DND-41 (cell line): ENCODE measurements around the gene CLOCK.

Experiments used
- ATAC-seq: fragments of 200-7000 bp; cut with Tn5 transposase; 3 replicates; pipeline ENCODE4 v1.9.1; 2021; ENCODE audit warnings: low read depth; ENCODE audit not compliant: insufficient read depth
- DNase-seq: peaks from one replicate; pipeline ENCODE4 v3.0.0-alpha.2; 2020
- H2AFZ ChIP-seq: 2 replicates; pipeline ENCODE4 v1.6.0; 2012; ENCODE audit warnings: low read depth, low read length
- H3K27ac ChIP-seq: 2 replicates; pipeline ENCODE4 v1.5.1; 2012; ENCODE audit warnings: low read length, inconsistent platforms
- H3K27me3 ChIP-seq: fragments of 200-600 bp; sonication (generic); 2 replicates; pipeline ENCODE4 v1.6.0; 2012; ENCODE audit warnings: low read length, mild to moderate bottlenecking, inconsistent platforms; ENCODE audit not compliant: insufficient read depth, poor library complexity
- H3K36me3 ChIP-seq: 2 replicates; pipeline ENCODE4 v1.5.1; 2012; ENCODE audit warnings: low read length, inconsistent platforms; ENCODE audit not compliant: insufficient read depth
- H3K4me1 ChIP-seq: 2 replicates; pipeline ENCODE4 v1.5.1; 2012; ENCODE audit warnings: mild to moderate bottlenecking, low read length; ENCODE audit not compliant: insufficient read depth
- H3K4me2 ChIP-seq: 2 replicates; pipeline ENCODE4 v1.6.0; 2012; ENCODE audit warnings: mild to moderate bottlenecking, moderate library complexity, low read length, inconsistent platforms; ENCODE audit not compliant: insufficient read depth
- H3K4me3 ChIP-seq, 2 experiments: fragments of 200-600 bp in 1 of 2; shearing (Covaris generic) in 1 of 2; 2 replicates each; pipeline ENCODE4 v1.5.1; 2012 to 2016; ENCODE audit warnings: inconsistent platforms in 2 of 2, low read length in 2 of 2, mild to moderate bottlenecking in 2 of 2, low read depth in 1 of 2, moderate library complexity in 1 of 2
- H3K79me2 ChIP-seq: 2 replicates; pipeline ENCODE4 v1.6.0; 2012; ENCODE audit warnings: low read length, inconsistent platforms; ENCODE audit not compliant: insufficient read depth
- H3K9ac ChIP-seq: 2 replicates; pipeline ENCODE4 v1.6.0; 2012; ENCODE audit warnings: low read depth, mild to moderate bottlenecking, inconsistent platforms, low read length, moderate library complexity
- H3K9me3 ChIP-seq: 2 replicates; pipeline ENCODE4 v1.5.1; 2012; ENCODE audit warnings: low read length, moderate library complexity, mild to moderate bottlenecking, inconsistent platforms; ENCODE audit not compliant: insufficient read depth, severe bottlenecking
- H4K20me1 ChIP-seq: 2 replicates; pipeline ENCODE4 v1.6.0; 2012; ENCODE audit warnings: low read length; ENCODE audit not compliant: insufficient read depth
- EZH2 ChIP-seq: IDR thresholded peaks from 3 replicates; pipeline ENCODE4 v1.6.1; 2012; ENCODE audit warnings: borderline replicate concordance, low read depth, mild to moderate bottlenecking, moderate library complexity, low read length, inconsistent platforms; ENCODE audit not compliant: severe bottlenecking
- TF ChIP-seq, protein P1 (sequence below): IDR thresholded peaks from 2 replicates; pipeline ENCODE4 v1.5.1; 2012; ENCODE audit warnings: borderline replicate concordance, low read length, moderate library complexity, mild to moderate bottlenecking; ENCODE audit not compliant: poor library complexity, severe bottlenecking; ENCODE audit errors: extremely low read depth

The CLOCK gene

DNA sequence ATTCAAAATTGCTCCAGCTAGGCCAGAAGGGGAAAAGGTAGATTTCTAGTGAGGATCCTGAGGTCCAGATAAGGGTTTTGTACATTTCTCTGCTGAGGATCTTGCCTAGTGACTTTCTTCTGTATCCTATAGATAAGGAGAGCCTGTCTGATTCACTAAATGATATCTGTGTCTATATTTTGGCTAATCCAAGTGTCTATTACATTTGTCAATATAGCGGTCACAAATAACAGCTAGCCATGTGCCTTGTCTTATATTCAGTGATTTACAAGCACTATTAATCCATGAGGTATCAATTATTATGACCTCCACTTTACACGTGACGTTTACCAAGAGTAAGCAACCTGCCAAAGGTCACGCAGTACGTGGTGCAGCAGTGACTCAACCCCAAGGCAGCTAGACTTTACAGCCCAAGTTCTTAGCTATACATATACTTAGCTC is 109.3 kb downstream of the CLOCK start:
- H4K20me1 ChIP-seq, result no peaks in the 10 kb centered on the region
- ATAC-seq (no peak), DNase-seq (no peak)
- no peaks in the 10 kb centered on the region for H3K9me3 ChIP-seq
- no peak overlapping the region for H3K4me2 ChIP-seq
- TF ChIP-seq, protein P1, sequence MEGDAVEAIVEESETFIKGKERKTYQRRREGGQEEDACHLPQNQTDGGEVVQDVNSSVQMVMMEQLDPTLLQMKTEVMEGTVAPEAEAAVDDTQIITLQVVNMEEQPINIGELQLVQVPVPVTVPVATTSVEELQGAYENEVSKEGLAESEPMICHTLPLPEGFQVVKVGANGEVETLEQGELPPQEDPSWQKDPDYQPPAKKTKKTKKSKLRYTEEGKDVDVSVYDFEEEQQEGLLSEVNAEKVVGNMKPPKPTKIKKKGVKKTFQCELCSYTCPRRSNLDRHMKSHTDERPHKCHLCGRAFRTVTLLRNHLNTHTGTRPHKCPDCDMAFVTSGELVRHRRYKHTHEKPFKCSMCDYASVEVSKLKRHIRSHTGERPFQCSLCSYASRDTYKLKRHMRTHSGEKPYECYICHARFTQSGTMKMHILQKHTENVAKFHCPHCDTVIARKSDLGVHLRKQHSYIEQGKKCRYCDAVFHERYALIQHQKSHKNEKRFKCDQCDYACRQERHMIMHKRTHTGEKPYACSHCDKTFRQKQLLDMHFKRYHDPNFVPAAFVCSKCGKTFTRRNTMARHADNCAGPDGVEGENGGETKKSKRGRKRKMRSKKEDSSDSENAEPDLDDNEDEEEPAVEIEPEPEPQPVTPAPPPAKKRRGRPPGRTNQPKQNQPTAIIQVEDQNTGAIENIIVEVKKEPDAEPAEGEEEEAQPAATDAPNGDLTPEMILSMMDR, result no peak
- no peak for TF ChIP-seq EZH2
- H3K36me3 ChIP-seq, result peaks cover 78% of the 10 kb centered on the region
- no peak overlapping the region for H3K27ac ChIP-seq
- H3K4me3 ChIP-seq, result no peak overlapping the region
- no peak overlapping the region for H2AFZ ChIP-seq
- H3K79me2 ChIP-seq, result no peaks in the 10 kb centered on the region
- no peak overlapping the region for H3K9ac ChIP-seq
- H3K27me3 ChIP-seq, result no peaks in the 10 kb centered on the region
- no peaks in the 10 kb centered on the region for H3K4me1 ChIP-seq

DNA sequence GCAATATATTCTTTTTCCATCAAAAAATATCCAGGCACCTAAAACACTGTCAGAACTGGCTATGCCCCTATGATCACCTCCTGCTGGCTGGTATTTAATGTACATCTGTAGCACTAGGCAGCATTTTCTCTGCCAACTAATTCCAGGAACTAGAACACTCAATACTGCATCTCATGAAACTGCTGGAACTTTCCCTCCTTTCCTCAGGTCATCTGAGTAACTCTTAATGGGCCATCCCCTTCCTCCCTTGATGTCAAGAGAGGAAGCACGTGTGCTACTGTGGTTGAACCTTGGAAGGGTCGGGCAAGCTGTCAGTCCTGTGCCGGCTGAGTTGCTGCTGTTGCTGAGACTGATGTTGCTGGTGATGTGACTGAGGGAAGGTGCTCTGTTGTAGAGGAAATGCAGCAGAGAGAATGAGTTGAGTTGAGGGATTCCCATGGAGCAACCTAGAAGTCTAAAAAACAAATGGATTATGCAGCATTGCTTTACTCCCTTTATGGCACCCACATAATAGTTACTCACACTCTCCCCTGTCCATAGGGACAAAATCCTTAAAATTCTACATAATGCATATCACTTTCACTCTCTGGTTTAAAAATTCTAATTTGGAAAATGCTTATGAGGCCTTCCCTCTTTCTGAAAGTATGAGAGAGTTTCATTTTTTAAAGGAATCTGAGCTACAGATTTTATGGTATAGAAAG is 111.4 kb downstream of the CLOCK start:
- no peak overlapping the region for H2AFZ ChIP-seq
- no peak for TF ChIP-seq EZH2
- TF ChIP-seq, protein P1, result no peak
- H3K4me2 ChIP-seq, result no peak overlapping the region
- H3K79me2 ChIP-seq, result no peaks in the 10 kb centered on the region
- no peak overlapping the region for H3K27ac ChIP-seq
- H3K4me1 ChIP-seq, result no peaks in the 10 kb centered on the region
- no peak overlapping the region for H3K9ac ChIP-seq
- H3K27me3 ChIP-seq, result no peaks in the 10 kb centered on the region
- ATAC-seq (peak; percentile 44; the same call in 2 of the 3 replicates), DNase-seq (no peak)
- no peaks in the 10 kb centered on the region for H4K20me1 ChIP-seq
- H3K9me3 ChIP-seq, result no peaks in the 10 kb centered on the region
- peaks cover 78% of the 10 kb centered on the region for H3K36me3 ChIP-seq
- no peak overlapping the region for H3K4me3 ChIP-seq

GRCh38 chr4:55431710-55432336 is 114.9 kb downstream of the CLOCK start:
- peaks cover 86% of the 10 kb centered on the region for H3K36me3 ChIP-seq
- H3K27me3 ChIP-seq, result no peaks in the 10 kb centered on the region
- H2AFZ ChIP-seq, result no peak overlapping the region
- 0 out of 2 replicates have a peak, but pooled peaks cover 3% of the 10 kb centered on the region for H4K20me1 ChIP-seq
- no peak overlapping the region for H3K9ac ChIP-seq
- no peak overlapping the region for H3K4me3 ChIP-seq
- no peak overlapping the region for H3K27ac ChIP-seq
- ATAC-seq (no peak), DNase-seq (no peak)
- no peaks in the 10 kb centered on the region for H3K9me3 ChIP-seq
- no peak overlapping the region for H3K4me2 ChIP-seq
- H3K79me2 ChIP-seq, result no peaks in the 10 kb centered on the region
- no peak for TF ChIP-seq EZH2
- TF ChIP-seq, protein P1, result no peak
- H3K4me1 ChIP-seq, result no peaks in the 10 kb centered on the region
